Panc1 (cell line): ENCODE results near the gene GTPBP1.

Experiments
- CTCF ChIP-seq: fragments of 450-650 bp; IDR thresholded peaks from 2 replicates; pipeline ENCODE4 v1.5.1; 2017; ENCODE audit warnings: mild to moderate bottlenecking
- POLR2AphosphoS5 ChIP-seq: IDR thresholded peaks from 2 replicates; pipeline ENCODE4 v1.6.1; 2012; ENCODE audit warnings: mild to moderate bottlenecking, low read depth, low read length, moderate library complexity
- REST ChIP-seq, 2 experiments: IDR thresholded peaks; 2 replicates each; pipeline ENCODE4 v1.6.1; 2011 to 2012; ENCODE audit warnings: low read depth in 2 of 2, control low read depth in 1 of 2, low read length in 1 of 2, mild to moderate bottlenecking in 1 of 2, moderate library complexity in 1 of 2; ENCODE audit not compliant: insufficient read depth in 1 of 2
- SIN3A ChIP-seq: IDR thresholded peaks from 2 replicates; pipeline ENCODE4 v1.6.1; 2012; ENCODE audit warnings: low read depth, mild to moderate bottlenecking, low read length, moderate library complexity, borderline replicate concordance; ENCODE audit not compliant: insufficient read depth

GRCh38 chr22:38719196-38719595 is 13.5 kb downstream of the GTPBP1 start:
- TF ChIP-seq CTCF (no peak), POLR2AphosphoS5 (no peak), REST (IDR thresholded peaks at IDR 0.05; ENCODE audit: insufficient read depth in 1 of 2, low read depth in 2 of 2, low read length in 1 of 2) (no peak), SIN3A (no peak)
